ENCODE results near the gene RPP30.
A peak's percentile ranks its signal among the peaks of the same experiment; 100 is the strongest.
"Not testable (repeated sequence)": the region's sequence is repeated elsewhere in the genome, so short reads cannot be mapped to it uniquely, and the experiment has no call there.

RPP30 gene

GRCh38 chr10:90917238-90917967, 45.6 kb downstream of the RPP30 start:
- DNase-seq (ENCODE audit: low spot score): no peak

GRCh38 chr10:90917968-90918318, 46.2 kb downstream of the RPP30 start:
- no peak for DNase-seq (ENCODE audit: low spot score)

GRCh38 chr10:90919683-90920574, 48.2 kb downstream of the RPP30 start:
- DNase-seq (ENCODE audit: low spot score): no peak

- DNase-seq (ENCODE audit: low spot score): peak; percentile 100
Observed at GRCh38 chr10:90920986-90921666, 49.4 kb downstream of the RPP30 start, which contains the start of gene ANKRD1. ANKRD1 (minus strand) TSS chr10:90921087; CDS start chr10:90921027, 60 bp downstream.

- no peak for DNase-seq (ENCODE audit: low spot score)
Observed at GRCh38 chr10:90921906-90922305, 50.1 kb downstream of the RPP30 start.

GRCh38 chr10:90923111-90923731, 51.4 kb downstream of the RPP30 start:
- DNase-seq (ENCODE audit: low spot score): no peak

- no peak for DNase-seq (ENCODE audit: low spot score)
Observed at GRCh38 chr10:90924552-90924951, 52.8 kb downstream of the RPP30 start.

GRCh38 chr10:90925079-90926029, 53.6 kb downstream of the RPP30 start:
- peak; percentile 44 for DNase-seq (ENCODE audit: low spot score)

GRCh38 chr10:90927293-90927692, 55.5 kb downstream of the RPP30 start:
- no peak for DNase-seq (ENCODE audit: low spot score)

- DNase-seq (ENCODE audit: low spot score): no peak
Observed at GRCh38 chr10:90929179-90929578, 57.4 kb downstream of the RPP30 start.

- DNase-seq (ENCODE audit: low spot score): no peak
Observed at GRCh38 chr10:90930070-90930837, 58.5 kb downstream of the RPP30 start.

- peak; percentile 57 for DNase-seq (ENCODE audit: low spot score)
Observed at GRCh38 chr10:90930971-90931871, 59.4 kb downstream of the RPP30 start.

- DNase-seq (ENCODE audit: low spot score): no peak
Observed at GRCh38 chr10:90935581-90936275, 64.0 kb downstream of the RPP30 start.

GRCh38 chr10:90936276-90936659, 64.5 kb downstream of the RPP30 start:
- no peak for DNase-seq (ENCODE audit: low spot score)

- DNase-seq (ENCODE audit: low spot score): no peak
Observed at GRCh38 chr10:90937645-90938258, 66.0 kb downstream of the RPP30 start.

- no peak for DNase-seq (ENCODE audit: low spot score)
Observed at GRCh38 chr10:90939116-90939515, 67.3 kb downstream of the RPP30 start.

GRCh38 chr10:90939648-90940047, 67.9 kb downstream of the RPP30 start:
- DNase-seq (ENCODE audit: low spot score): no peak

GRCh38 chr10:90942980-90943379, 71.2 kb downstream of the RPP30 start:
- DNase-seq (ENCODE audit: low spot score): not testable (repeated sequence)
